Measurements from ENCODE around the gene C15orf39. TPM values are rescaled to one million over a fixed set of nuclear protein-coding genes. Genes with fewer than 3 reads are reported as not detected.
"Not testable (repeated sequence)": the region's sequence is repeated elsewhere in the genome, so short reads cannot be mapped to it uniquely, and the experiment has no call there.

The C15orf39 gene
- total RNA-seq, 1 donor from 2014 or later, result 0.31 TPM

DNA sequence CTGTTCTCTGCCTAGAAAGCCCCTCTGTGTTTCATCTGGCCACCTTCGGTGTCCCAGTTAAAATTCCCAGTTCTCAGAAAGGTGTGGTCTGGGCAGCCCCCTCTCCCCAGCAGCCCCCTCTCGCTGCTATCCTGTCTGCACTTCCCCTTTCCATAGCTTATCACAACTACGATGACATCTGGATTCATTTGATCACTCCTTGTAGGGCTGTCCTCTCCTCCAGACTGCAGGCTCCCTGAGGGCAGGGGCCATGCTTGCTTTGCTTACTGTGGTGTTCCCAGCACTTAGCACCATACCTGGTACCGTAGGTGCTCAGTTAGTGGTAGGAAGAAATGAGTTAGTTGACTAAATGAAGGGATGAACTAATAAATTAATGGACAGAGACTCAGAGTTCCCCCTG is 30.2 kb downstream of the C15orf39 start:
- DNase-seq, result no peak

DNA sequence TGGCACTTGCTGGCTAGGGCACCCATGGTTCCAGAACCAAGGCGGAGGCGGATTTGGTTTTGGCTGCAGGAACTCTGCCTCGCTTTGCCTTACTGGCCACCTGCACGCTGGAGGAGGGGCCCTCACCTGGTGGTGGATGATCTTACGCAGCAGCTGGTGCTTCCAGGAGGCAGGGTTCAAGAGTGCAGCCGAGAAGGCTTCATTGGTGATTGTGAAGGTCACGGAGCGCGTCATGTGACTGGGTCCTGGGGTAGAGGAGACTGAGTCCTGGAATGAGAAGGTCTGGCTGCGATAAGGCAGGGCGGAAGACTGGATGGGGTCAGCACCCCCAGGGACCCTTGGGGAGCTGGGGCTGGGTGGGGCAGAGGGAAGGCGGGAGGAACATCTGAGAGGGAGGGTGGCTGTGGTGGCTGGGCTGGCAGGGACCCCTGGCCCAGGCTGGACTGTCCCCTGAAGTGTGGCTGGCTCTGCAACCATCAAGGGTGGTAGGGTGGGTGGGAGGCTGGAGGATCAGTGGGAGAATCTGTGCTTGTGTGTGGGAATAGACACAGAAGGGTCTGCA is 30.7 kb downstream of the C15orf39 start:
- no peak for DNase-seq

DNA sequence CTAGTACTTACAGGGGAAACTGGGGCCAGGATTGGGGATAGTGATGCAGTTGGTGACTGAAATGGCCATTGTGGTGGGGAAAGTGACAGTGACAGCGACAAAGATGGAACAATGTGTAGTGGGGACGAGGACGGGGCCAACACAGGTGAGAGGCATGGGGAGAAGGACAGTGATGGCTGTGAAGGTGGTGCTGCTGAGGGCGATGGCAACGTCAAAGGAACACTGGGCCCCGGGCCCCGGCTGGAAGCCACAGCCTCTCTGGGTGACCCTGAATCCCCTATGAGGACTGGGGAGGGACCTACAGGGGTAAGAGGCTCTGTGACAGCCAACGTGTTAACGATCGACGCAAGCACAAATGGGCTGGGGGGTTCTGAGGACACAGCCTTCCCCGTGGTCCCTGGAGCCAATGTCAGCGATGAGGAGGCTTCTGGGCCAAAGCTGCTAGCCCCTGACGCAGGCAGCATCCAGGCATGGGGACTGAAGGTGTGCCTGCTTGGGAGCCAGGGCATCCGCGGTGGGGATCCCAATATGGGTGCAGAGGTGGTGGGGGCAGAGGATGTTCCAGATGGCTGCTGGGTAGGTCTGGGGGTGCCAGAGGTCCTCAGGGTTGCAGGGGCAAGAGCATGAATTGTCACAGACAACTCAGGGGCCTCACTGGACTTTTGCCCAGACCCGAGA is 31.3 kb downstream of the C15orf39 start:
- DNase-seq, result no peak

DNA sequence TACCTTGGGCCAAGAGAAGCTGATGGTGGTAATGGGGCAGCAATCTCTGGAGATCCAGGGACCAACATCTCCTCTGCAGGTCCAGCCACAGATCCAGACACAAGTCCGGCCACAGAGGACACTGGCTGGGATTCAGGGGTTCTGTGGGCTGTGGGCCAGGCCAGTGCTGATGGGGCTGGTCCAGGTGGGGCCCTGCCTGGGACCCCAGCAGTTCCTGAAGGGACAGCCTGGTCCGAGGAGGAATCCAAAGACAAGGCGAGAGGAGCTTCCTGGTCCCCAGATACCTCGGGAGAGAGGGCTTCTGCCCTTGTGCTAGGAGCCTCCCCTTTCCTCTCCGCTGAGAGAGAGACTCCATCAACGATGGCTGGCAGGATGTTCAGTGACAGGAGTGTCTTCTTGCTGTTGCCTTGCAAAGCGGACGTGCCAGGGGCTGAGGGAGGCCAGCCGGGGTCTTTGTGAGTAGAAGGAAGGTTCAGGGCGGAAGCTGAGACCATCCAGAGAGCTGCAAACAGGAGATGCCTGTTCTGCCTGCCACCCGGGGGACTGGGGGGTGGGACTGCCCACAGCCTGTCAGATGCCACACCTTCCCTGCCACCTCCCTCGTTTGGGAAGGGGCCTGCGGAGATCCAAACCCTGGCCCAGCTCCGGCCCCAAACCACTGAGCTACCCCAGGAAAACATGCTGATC is 32.0 kb downstream of the C15orf39 start:
- no peak for DNase-seq

DNA sequence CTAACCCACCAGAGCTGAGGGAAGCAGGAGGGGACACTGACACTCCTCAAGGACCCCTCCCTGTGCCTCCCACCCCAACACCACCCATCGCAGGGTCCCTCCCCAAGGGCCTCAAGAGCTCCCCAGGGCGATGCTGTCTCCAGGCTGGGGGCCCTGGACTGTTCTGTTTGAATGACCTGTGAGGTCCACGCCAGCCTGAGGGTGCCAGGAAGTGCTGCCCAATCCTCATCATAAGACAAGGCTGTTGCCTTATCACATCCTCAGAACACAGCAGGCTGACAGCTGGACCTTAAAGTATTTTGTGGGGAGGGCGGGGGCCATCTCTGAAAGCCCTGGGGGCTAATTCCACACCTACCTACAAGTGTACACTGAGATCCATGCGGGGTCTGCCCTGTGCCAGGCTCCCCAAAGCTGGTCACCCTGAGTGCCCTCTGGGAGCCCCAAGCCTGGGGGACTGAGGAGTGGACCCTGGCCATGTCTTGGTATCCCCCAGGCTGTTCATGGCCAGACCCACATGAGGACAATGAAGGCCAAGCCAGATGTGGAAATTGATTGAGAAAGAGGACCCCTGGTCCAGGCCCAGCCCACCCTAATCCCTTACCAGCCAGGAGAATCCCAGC is 32.6 kb downstream of the C15orf39 start:
- no peak for DNase-seq

DNA sequence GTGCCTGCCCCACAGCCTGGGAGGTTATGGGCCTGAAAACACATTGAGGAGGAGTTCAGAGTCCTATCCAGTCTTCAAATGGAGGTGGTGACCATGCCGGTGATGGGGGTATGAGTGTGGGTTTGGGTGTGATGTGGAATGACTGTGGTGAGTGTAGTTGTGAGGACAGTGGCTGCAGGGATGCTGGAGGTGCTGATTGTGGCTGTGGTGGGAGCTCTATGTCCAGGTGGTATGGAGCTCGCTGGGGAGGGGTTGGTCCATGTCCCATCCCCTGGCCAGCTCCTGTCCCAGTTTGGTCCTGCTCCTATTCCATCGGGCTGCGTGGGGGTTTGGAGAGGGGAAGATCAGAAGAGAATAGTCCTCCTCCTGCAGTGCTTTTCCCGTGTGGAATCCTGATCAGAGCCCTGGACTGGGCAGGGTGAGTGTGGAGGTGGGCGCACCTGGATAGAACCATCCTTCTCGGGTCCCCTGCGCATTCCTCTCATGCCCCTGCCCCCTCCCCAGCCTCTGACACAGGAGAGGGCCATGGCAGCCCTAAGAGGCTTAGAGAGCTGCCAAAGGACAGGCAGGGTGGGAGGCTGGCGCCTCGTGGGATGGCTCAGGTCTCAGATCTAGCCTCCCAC is 33.5 kb downstream of the C15orf39 start:
- DNase-seq, result no peak

DNA sequence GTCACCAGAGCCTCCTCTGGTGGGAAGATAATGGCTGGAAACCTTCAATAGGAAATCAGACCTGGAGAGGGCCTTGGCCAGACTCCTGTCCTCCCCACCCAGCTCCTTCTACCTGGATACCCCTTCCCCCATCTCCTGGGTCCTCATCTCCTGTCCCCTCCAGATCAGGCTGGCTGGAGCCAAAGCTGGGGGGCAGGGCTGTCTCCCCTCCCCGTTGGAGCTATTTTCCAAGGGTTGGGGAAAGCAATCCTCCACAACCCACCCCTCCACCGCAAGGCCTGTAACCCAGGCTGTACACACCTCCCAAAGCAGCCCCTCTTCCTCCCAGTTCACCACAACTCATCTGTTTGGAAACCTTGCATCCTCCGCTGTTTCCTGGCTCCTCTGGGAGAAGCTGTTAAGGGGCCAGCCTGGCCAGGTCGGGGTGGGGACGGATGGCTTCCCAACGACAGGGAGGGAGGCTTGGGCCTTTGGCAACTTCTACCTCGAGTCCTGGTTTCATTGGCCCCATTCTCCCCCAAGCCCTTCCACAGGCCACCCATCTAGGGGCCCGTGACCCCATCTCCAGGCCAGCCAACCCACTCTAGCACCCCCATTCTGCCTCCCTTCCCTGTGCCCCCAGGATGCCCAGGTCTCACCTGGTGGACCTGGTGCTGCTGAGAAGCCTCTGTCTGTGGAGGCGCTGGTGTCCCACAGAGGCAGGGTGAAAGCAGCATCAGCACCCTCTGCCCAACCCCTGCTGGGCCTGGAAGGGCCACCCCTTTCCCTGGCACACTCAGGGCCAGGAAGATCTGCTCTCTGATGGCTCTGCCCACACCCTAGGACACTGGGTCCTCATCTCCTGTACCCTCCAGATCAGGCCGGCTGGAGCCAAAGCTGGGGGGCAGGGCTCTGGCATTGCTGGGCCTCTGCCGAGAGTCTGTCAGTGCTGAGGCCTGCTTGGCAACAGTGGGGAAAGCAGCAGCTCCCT is 34.4 kb downstream of the C15orf39 start:
- DNase-seq, result no peak

DNA sequence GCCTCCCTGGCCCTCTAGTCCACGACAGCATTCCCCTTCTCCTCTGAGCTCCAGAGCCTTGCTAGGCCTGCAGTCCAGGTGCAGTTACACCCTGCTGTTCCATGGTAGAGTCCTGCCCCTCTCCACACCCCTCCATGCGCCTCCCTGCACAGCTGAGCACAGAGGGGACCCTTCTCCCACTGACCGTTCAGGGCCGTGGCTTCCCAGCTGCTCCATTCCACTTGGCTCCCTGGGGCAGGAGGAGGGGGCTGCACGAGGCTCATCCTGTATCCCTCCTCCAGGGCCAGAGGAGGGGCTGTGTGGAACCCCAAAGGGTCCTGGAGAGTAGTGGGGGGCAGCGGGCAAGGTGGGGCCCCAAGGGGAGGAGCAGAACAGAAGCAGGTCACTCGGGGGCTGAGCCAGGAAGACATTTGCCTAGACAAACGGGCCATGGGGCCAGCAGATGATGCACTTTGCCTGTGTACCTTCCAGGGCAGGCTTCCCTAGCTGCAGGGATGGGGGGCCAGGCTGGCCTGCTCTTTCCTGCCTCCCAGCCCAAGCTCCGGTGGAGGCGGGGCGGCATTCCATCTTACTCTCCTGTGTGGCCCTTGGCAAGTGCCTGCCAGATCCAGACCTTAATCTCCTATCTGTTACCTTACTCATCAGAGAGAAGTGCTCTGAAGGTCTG is 35.8 kb downstream of the C15orf39 start:
- DNase-seq, result no peak

DNA sequence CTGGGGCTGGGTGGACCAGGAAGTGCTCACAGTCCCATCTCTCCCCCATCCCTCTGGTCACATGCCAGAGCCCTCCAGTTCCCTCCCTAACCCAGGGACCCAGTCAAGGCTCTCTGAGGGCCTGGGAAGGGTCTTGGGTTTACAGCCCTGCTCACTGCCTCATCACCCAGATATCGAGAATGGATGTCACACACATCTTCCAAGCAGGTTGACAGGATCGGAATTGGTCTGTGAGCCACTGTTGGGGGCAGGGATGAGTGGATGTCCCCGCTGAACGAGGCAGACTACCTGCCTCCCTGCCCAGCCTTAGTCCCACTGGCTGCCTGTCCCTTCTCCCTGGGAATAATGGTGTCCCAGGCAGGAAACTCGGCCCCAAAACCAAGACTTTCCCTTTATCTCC is 36.5 kb downstream of the C15orf39 start:
- no peak for DNase-seq

DNA sequence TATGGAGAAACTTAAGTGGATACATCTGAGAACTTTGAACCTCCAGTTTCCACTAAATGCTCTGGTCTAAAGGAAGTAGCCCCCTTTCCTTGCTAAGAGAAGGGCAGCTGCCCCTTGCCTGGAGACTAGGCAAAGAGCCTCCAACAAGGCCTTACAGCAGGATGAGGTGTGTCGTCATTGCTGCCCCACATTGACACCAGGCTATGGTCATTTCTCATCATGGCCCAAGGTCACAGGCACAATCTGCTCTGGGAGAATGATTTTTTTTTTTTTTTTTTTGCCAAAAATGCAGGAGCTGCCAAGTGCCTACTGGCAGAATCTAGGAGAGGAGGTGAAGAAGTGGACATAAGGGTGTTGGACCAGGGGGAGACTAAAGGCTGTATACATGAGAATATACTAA is 44.1 kb downstream of the C15orf39 start:
- not testable (repeated sequence) for DNase-seq

DNA sequence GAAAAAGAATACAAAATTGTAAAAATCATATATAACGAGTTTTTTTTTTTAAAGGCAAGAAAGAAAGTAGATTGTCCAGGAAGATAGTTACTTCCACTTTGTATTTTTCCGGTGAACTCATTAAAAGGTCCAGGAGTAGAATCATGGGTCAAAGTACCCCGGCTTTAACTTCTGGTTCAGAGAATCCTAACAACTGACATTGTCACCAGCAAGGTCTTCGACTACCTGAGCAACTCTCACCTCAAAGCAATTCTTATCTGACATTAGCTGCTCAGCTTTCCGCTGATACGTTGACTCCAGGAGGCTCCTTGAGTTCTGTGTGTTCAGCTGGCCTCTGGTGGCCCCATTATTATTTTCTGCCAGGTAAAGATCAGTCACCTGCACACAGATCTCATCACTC is 47.3 kb downstream of the C15orf39 start:
- not testable (repeated sequence) for DNase-seq

DNA sequence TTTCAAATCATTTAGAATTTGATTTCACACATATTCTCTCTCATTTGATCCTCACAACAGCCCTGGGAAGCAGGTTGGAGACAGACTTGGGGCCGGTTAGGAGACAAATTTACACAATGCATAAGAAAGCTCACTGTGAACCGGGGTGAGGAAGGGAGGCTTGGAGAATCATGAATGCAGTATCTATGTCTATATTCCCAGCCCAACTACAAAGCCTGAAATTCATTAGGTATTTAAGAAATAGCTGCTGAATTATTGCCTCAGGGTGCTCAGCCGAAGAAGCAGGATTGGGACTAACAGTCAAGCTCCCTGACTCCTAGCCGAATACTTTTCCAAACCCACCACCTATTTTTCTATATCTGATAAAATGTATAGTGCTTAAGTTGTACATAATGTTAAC is 48.0 kb downstream of the C15orf39 start:
- no peak for DNase-seq

DNA sequence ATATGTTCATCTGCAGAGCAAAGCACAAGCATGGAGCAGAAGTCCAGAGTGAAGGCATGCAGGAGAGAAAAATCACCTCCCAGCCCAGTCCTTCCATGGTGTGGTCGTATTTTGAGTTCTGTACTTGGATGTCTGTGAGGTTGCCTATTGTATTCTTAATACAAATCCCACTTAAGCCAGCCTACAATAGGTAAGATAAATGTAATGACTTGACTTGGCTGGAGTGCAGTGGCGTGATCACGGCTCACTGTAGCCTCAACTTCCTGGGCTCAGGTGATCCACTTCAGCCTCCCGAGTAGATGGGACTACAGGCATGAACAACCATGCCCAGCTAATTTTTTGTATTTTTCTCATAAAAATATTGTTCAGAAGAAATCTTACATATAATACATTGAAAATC is 49.7 kb downstream of the C15orf39 start:
- not testable (repeated sequence) for DNase-seq

DNA sequence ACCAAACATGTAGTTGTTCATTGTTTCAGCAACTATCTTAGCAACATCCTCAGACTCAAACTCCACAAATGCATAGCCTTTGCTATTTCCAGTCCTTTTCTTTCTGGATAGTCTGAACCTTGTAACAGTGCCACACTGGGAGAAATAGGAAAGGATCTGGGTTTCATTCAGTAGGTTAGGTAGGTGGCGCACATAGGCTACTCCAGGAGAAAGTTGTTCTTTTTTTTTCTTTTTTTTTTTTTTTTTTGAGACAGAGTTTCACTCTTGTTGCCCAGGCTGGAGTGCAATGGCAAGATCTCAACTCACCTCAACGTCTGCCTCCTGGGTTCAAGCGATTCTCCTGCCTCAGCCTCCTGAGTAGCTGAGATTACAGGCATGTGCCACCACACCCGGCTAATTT is 50.6 kb downstream of the C15orf39 start:
- DNase-seq, result not testable (repeated sequence)

DNA sequence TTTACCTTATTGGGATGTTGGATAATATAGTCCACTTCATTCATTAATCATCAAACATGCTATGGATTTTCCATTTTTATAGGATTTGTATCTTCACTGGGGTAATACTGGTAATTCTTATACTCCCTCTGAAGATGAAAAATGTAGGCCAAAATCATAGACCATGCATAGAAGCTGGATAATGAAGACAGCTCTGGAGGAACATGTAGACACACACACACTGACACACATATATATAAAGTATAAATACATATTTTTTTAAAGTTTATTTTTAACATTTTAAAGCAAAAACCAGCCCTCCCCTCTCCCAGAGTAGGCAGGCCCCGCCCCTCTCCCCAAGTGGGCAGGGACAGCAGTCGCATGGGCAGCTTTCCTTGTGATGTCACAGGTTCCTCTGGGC is 56.4 kb downstream of the C15orf39 start, which contains the start of gene GOLGA6C:
Gene GOLGA6C, plus strand, starts transcription at position 301 of the 400 bp plus-strand sequence. CDS start 265 bp downstream, outside the sequence.
- not testable (repeated sequence) for DNase-seq

DNA sequence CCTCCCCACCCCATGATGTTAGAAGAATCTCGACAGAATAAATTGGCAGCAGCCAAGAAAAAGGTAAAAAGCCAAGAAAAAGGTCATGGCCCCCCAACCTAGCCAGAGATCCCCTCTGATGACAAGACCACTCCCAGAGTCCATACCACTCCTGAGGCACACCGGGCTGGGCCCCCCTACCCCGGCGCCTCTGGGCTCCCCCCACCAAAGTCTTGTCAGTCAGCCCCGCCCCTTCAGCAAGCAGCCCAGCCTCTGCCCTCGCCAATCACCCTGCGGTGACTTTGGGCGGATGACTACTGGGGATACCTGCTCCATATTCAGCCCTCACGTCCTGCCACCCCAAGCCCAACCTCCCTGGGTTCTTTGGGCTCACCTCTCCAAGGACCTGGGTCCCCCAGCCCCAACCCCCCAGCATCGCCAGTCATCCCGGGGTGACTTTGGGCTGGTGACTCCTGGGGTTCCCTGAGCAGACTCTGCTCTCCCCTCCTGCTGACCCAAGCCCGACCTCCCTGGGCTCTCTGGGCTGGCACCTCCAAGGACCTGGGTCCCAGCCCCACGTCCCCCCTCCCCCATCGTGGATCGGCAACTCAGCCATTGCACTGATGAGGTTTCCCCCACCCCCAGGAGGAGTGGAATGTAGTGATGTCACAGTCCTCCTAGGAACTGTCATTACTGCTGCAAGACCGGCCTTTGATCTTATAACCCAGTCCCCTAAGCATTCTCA is 57.1 kb downstream of the C15orf39 start:
- DNase-seq, result not testable (repeated sequence)

DNA sequence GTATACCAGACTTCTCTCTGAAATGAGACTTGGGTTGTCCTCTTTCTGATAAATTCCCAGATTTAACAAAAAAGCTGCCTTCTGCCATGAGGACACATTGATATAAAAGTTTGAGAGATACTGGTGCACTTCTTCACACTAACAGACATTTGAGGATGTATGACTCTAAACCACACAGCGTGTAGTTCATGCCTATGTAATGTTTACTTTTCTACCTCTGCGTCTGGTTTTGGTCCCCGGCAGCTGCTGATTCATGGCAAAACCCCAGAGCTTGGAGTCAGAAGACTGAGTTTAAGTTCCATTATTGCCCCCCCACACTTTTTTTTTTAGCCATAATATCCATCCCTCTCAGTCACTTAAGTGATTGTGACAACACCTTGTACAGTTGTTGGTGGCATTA is 58.2 kb downstream of the C15orf39 start:
- not testable (repeated sequence) for DNase-seq

Measured in occipital lobe (tissue), 2 donors.